Right lobe of liver (tissue), 4 donors: ENCODE results near the gene MED27.

Experiments used
- POLR2A ChIP-seq: fragments of 450-650 bp; IDR thresholded peaks from one replicate; pipeline ENCODE4 v1.6.1; 2017; ENCODE audit warnings: antibody characterized with exemption, mild to moderate bottlenecking
- TF ChIP-seq, protein P1 (sequence below), 4 donors: fragments of 200-600 bp in 3 of 4; fragments of 450-650 bp in 1 of 4; IDR thresholded peaks; one replicate each; pipeline versions ENCODE4 v1.5.1 to v1.8.0; 2016 to 2022; ENCODE audit warnings: antibody characterized with exemption in 4 of 4, mild to moderate bottlenecking in 2 of 4
- donor health status: DM: no; HTN: no; CAD: no.
- donor health status: DM: no; HTN: no; CAD: no.
- donor health status: DM: no; HTN: yes; CAD: no.

DNA sequence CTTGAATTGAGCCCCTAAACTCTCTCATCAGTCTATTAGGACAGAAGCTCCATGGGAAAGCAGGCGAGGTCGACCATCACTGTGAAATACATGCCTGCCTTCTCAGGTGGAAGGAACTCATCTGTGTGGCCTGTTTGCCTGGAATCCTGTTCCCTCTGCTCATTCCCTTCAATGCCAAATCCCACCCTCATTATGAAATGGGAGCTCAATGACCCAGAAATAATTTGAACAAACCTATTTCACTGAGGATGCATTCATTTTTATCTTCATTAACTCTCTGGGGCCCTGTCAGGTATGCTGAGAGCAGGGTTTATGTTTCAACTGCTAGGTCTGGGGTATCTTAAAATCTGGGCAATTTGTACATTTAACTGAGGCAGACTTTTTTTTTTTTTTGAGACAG, 142.2 kb downstream of the MED27 start:
- TF ChIP-seq, protein P1, sequence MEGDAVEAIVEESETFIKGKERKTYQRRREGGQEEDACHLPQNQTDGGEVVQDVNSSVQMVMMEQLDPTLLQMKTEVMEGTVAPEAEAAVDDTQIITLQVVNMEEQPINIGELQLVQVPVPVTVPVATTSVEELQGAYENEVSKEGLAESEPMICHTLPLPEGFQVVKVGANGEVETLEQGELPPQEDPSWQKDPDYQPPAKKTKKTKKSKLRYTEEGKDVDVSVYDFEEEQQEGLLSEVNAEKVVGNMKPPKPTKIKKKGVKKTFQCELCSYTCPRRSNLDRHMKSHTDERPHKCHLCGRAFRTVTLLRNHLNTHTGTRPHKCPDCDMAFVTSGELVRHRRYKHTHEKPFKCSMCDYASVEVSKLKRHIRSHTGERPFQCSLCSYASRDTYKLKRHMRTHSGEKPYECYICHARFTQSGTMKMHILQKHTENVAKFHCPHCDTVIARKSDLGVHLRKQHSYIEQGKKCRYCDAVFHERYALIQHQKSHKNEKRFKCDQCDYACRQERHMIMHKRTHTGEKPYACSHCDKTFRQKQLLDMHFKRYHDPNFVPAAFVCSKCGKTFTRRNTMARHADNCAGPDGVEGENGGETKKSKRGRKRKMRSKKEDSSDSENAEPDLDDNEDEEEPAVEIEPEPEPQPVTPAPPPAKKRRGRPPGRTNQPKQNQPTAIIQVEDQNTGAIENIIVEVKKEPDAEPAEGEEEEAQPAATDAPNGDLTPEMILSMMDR (IDR thresholded peaks at IDR 0.05): no peak
- TF ChIP-seq POLR2A: no peak
